Nephron progenitor cell (in vitro differentiated cells): ENCODE results near the gene DPM3.
"Not testable (repeated sequence)": the region's sequence is repeated elsewhere in the genome, so short reads cannot be mapped to it uniquely, and the experiment has no call there.

ENCODE experiments used
- DNase-seq: peaks from one replicate; pipeline ENCODE4 v3.0.0; 2021
- H3K27ac Mint-ChIP-seq: 2 replicates; pipeline ENCODE4 v1.8.0; 2021; ENCODE audit warnings: mild to moderate bottlenecking, moderate library complexity, mixed read lengths
- H3K27me3 Mint-ChIP-seq: 2 replicates; pipeline ENCODE4 v1.8.0; 2021; ENCODE audit warnings: mild to moderate bottlenecking, low read depth, mixed read lengths; ENCODE audit not compliant: poor library complexity
- H3K36me3 Mint-ChIP-seq: 2 replicates; pipeline ENCODE4 v1.8.0; 2021; ENCODE audit warnings: low read depth, mixed read lengths
- H3K4me1 Mint-ChIP-seq: 2 replicates; pipeline ENCODE4 v1.8.0; 2021; ENCODE audit warnings: mixed read lengths
- H3K4me3 Mint-ChIP-seq: 2 replicates; pipeline ENCODE4 v1.8.0; 2021; ENCODE audit warnings: mild to moderate bottlenecking, moderate library complexity, mixed read lengths
- H3K9me3 Mint-ChIP-seq: 2 replicates; pipeline ENCODE4 v1.8.0; 2021; ENCODE audit warnings: mild to moderate bottlenecking, moderate library complexity, mixed read lengths
- TF ChIP-seq, protein P1 (sequence below): fragments of 200-600 bp; sonication (generic); IDR thresholded peaks from 2 replicates; pipeline ENCODE4 v1.5.0; 2021; ENCODE audit warnings: antibody characterized with exemption

DPM3 gene, protein sequence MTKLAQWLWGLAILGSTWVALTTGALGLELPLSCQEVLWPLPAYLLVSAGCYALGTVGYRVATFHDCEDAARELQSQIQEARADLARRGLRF

DNA sequence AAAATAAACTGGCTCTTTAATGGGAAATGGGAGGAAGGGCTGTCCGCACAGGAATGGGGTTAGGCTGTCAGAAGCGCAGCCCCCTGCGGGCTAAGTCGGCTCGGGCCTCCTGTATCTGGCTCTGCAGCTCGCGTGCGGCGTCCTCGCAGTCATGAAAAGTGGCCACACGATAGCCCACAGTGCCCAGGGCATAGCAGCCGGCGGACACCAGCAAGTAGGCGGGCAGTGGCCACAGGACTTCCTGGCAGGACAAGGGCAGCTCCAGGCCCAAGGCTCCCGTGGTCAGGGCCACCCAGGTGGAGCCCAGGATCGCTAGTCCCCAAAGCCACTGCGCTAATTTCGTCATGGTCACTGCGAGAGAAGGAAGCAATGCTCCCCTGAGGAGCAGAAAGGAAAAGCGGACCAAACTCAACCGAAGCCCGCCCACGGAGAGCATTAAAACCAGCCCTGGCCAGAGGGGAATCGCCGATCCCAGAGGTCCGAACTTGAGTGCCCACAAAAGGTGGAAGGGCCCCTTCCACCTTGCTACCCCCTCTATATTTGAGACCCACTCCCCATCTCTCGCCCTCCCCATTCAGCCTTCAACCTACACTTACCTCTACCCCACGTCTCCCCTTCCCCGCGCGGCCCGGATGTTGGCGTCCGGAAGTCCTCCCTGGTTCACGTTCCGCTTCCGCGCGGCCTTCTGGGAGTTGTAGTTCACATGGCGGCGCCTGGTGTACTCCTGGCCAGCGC lies at the start of gene DPM3:
DPM3 (minus strand) TSS at position 637 of the 735 bp plus-strand sequence; CDS start at position 346, 291 bp downstream.
- H3K36me3 Mint-ChIP-seq, result peaks cover 16% of the 10 kb centered on the region

DNA sequence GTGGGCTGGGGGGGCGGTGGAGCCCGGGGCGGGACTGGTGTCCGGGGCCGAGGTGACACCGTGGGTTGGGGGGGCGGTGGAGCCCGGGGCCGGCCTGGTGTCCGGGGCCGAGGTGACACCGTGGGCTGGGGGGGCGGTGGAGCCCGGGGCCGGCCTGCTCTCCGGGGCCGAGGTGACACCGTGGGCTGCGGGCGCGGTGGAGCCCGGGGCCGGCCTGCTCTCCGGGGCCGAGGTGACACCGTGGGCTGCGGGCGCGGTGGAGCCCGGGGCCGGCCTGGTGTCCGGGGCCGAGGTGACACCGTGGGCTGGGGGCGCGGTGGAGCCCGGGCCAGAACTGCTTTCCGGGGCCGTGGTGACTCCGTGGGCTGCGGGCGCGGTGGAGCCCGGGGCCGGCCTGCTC lies 49.6 kb upstream of the DPM3 start:
- H3K27ac Mint-ChIP-seq, DNase-seq, H3K27me3 Mint-ChIP-seq: not testable (repeated sequence)

More for the DNA sequence above, at the start of gene DPM3:
- Mint-ChIP-seq H3K4me1 (peaks cover 46% of the 10 kb centered on the region), H3K27ac (peak within 1 kb of the TSS; percentile 72), H3K9me3 (no peaks in the 10 kb centered on the region), H3K4me3 (peak within 1 kb of the TSS; percentile 94), H3K27me3 (peaks cover 19% of the 10 kb centered on the region)
- DNase-seq, result peak; percentile 88
- TF ChIP-seq, protein P1, sequence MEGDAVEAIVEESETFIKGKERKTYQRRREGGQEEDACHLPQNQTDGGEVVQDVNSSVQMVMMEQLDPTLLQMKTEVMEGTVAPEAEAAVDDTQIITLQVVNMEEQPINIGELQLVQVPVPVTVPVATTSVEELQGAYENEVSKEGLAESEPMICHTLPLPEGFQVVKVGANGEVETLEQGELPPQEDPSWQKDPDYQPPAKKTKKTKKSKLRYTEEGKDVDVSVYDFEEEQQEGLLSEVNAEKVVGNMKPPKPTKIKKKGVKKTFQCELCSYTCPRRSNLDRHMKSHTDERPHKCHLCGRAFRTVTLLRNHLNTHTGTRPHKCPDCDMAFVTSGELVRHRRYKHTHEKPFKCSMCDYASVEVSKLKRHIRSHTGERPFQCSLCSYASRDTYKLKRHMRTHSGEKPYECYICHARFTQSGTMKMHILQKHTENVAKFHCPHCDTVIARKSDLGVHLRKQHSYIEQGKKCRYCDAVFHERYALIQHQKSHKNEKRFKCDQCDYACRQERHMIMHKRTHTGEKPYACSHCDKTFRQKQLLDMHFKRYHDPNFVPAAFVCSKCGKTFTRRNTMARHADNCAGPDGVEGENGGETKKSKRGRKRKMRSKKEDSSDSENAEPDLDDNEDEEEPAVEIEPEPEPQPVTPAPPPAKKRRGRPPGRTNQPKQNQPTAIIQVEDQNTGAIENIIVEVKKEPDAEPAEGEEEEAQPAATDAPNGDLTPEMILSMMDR, result no peak

DNA sequence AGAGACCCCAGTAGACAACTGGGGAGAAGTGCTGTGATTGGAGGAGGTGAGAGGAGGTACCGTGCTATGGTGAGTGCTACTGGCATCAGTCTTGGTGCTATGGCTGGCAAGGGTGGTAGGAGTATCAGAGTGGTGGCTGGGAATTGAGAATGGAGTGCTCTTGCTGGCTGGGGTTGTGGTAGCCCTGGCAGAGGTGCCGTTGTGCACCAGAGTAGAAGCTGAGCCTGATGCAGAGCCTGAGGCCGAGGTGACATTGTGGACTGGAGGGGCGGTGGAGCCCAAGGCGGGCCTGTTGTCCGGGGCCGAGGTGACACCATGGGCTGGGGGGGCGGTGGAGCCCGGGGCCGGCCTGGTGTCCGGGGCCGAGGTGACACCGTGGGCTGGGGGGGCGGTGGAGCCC lies 47.9 kb upstream of the DPM3 start:
- H3K4me1 Mint-ChIP-seq, result peaks cover 37% of the 10 kb centered on the region
- no peak for DNase-seq

More for the DNA sequence above, 49.6 kb upstream of the DPM3 start:
- peaks cover 49% of the 10 kb centered on the region for H3K4me1 Mint-ChIP-seq
- H3K4me3 Mint-ChIP-seq, H3K36me3 Mint-ChIP-seq, H3K9me3 Mint-ChIP-seq: not testable (repeated sequence)

DNA sequence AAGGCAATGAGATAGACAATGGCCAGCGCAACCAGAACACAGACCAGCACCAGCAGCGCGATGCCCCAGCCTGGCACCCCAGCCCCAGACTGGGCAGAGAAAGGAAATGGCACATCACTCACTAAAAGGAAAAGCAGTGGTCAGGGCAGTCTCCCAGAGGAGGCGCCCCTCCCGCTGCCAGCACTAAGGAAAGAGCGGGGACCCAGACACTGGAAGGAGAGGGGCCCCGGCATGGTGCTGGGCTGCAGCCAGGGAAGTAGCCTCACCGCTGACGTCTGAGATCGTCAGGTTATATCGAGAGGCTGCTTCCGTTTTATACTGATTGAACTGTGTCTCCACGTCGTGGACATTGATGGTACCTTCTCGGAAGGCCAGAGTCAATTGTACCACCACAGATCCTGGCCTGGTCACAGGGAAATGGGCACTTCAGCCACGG lies 47.1 kb upstream of the DPM3 start:
- Mint-ChIP-seq H3K36me3 (peaks cover under 1% of the 10 kb centered on the region), H3K4me3 (no peak overlapping the region), H3K27ac (peak overlapping the region; percentile 96), H3K27me3 (peaks cover 7% of the 10 kb centered on the region), H3K9me3 (no peaks in the 10 kb centered on the region), H3K4me1 (peaks cover 33% of the 10 kb centered on the region)
- DNase-seq, result no peak
- TF ChIP-seq, protein P1, result no peak

More for the DNA sequence above, 47.9 kb upstream of the DPM3 start:
- H3K4me3 Mint-ChIP-seq, result no peak overlapping the region
- peak overlapping the region; percentile 96 for H3K27ac Mint-ChIP-seq
- H3K9me3 Mint-ChIP-seq, result no peaks in the 10 kb centered on the region
- TF ChIP-seq, protein P1, result no peak
- H3K27me3 Mint-ChIP-seq, result peaks cover 5% of the 10 kb centered on the region
- H3K36me3 Mint-ChIP-seq, result no peaks in the 10 kb centered on the region

DNA sequence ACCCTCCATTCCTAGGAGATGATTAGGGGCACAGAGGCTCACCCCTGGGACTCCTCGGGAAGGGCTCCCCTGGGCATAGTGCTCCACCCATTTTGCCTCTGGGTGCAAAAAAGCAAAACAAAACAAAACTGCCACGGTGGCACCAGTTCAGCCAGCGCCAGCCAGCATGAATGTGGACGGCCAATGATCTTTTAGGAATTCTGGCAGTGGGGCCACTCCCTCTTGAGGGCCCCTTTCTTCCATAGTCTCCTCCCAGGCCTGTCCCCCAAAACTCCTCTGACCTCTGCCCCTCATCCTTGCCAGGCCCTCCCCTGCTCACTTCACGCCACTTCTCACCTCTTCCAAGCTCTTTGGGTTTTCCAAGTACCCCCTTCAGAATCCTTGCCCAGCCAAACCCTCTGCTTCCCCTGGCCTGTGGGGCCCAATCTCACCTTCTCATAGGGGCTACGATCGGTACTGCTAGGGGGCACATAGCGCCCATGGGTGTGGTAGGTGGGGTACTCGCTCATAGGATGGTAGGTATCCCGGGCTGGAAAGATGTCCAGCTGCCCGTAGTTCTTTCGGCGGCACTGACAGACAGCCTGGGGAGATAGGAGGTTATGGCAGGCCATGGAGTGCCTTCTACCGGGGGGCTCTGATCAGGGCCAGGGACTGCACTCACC lies 46.6 kb upstream of the DPM3 start:
- Mint-ChIP-seq H3K4me1 (peaks cover 28% of the 10 kb centered on the region), H3K27ac (peak overlapping the region; percentile 14), H3K27me3 (peaks cover 7% of the 10 kb centered on the region), H3K9me3 (no peaks in the 10 kb centered on the region), H3K36me3 (peaks cover 5% of the 10 kb centered on the region), H3K4me3 (no peak overlapping the region)
- TF ChIP-seq, protein P1, result no peak
- DNase-seq, result no peak

DNA sequence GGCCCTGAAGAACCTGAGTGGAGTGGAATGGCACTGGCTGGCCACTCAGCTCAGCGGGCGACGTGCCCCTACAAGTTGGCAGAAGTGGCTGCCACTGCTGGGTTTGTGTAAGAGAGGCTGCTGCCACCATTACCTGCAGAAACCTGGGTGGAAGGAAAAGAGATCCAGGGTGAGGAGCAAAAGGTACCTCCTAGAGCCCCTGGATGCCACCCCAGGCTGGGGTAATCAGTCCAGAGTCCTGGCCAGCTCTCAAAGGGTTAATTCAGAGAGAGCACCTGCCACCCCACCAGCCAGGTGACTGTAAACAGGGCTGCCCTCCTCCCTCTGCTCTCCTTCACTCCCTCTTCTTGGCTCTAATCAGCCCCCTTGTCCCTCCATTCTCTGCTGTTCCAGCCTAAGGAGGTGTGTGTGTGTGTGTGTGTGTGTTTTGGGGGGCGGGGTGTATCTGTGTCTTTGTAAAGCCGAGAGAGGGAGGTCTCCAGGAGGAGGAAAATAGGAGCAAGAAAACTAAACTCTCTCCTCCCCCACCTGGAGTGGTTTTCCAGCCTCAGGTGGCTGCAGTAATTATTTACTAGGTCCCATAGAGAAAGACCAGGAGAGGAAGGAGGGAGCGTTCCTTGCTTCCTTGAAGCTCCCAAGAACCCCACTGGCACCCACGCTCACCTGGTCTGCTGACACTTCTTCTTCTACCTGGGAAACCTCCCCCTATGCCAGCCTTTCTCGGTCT lies 45.9 kb upstream of the DPM3 start:
- Mint-ChIP-seq H3K36me3 (peaks cover 12% of the 10 kb centered on the region), H3K27me3 (peaks cover 7% of the 10 kb centered on the region), H3K4me3 (no peak overlapping the region), H3K4me1 (peaks cover 27% of the 10 kb centered on the region), H3K27ac (peak overlapping the region; percentile 50), H3K9me3 (no peaks in the 10 kb centered on the region)
- no peak for DNase-seq
- TF ChIP-seq, protein P1, result no peak
